Activated naive CD8-positive, alpha-beta T cell treated with anti-CD3 and anti-CD28 coated beads for 36 hours (primary cell): ENCODE data around the gene TUBGCP6. TPM values are rescaled to one million over a fixed set of nuclear protein-coding genes. Genes with fewer than 3 reads are reported as not detected.
"Not testable (repeated sequence)": the region's sequence is repeated elsewhere in the genome, so short reads cannot be mapped to it uniquely, and the experiment has no call there.

Experiments
- DNase-seq: peaks from one replicate; pipeline ENCODE4 v3.0.0; 2021
- H3K27ac Mint-ChIP-seq: one replicate; pipeline ENCODE4 v1.8.0; 2022; ENCODE audit warnings: mild to moderate bottlenecking, moderate library complexity, mixed read lengths
- H3K27me3 Mint-ChIP-seq: one replicate; pipeline ENCODE4 v1.8.0; 2022; ENCODE audit warnings: mild to moderate bottlenecking, mixed read lengths
- H3K36me3 Mint-ChIP-seq: one replicate; pipeline ENCODE4 v1.8.0; 2021; ENCODE audit warnings: mild to moderate bottlenecking, mixed read lengths
- H3K4me1 Mint-ChIP-seq: one replicate; pipeline ENCODE4 v1.8.0; 2021; ENCODE audit warnings: mixed read lengths
- H3K4me3 Mint-ChIP-seq: one replicate; pipeline ENCODE4 v1.8.0; 2022; ENCODE audit warnings: mild to moderate bottlenecking, moderate library complexity, mixed read lengths
- H3K9me3 Mint-ChIP-seq: one replicate; pipeline ENCODE4 v1.8.0; 2022; ENCODE audit warnings: mixed read lengths
- total RNA-seq, 2 experiments: library from RNA; stranded (reverse); gene quantifications; one replicate each; pipeline ENCODE4 v1.2.3, GENCODE V29; 2021

Gene TUBGCP6
- total RNA-seq, 2 experiments from 2014 or later: 38.7 to 41.7 TPM

GRCh38 chr22:50283821-50284220, 39.0 kb upstream of the TUBGCP6 start:
- H3K4me1 Mint-ChIP-seq: no peaks in the 10 kb centered on the region
- H3K9me3 Mint-ChIP-seq: no peaks in the 10 kb centered on the region
- H3K36me3 Mint-ChIP-seq: peaks cover 1% of the 10 kb centered on the region
- H3K27ac Mint-ChIP-seq: no peak overlapping the region
- no peak overlapping the region for H3K4me3 Mint-ChIP-seq
- no peaks in the 10 kb centered on the region for H3K27me3 Mint-ChIP-seq
- no peak for DNase-seq

GRCh38 chr22:50282361-50283155, 37.7 kb upstream of the TUBGCP6 start:
- Mint-ChIP-seq H3K27ac (no peak overlapping the region), H3K4me1 (no peaks in the 10 kb centered on the region), H3K4me3 (no peak overlapping the region), H3K9me3 (no peaks in the 10 kb centered on the region), H3K27me3 (no peaks in the 10 kb centered on the region), H3K36me3 (peaks cover 1% of the 10 kb centered on the region)
- DNase-seq: no peak

GRCh38 chr22:50281957-50282356, 37.1 kb upstream of the TUBGCP6 start:
- no peaks in the 10 kb centered on the region for H3K4me1 Mint-ChIP-seq
- H3K27ac Mint-ChIP-seq: no peak overlapping the region
- no peaks in the 10 kb centered on the region for H3K27me3 Mint-ChIP-seq
- H3K36me3 Mint-ChIP-seq: peaks cover 1% of the 10 kb centered on the region
- H3K9me3 Mint-ChIP-seq: no peaks in the 10 kb centered on the region
- no peak overlapping the region for H3K4me3 Mint-ChIP-seq
- DNase-seq: no peak

GRCh38 chr22:50281384-50281760, 36.5 kb upstream of the TUBGCP6 start:
- H3K9me3 Mint-ChIP-seq: no peaks in the 10 kb centered on the region
- H3K27me3 Mint-ChIP-seq: no peaks in the 10 kb centered on the region
- no peak for DNase-seq
- H3K27ac Mint-ChIP-seq: no peak overlapping the region
- no peaks in the 10 kb centered on the region for H3K4me1 Mint-ChIP-seq
- peaks cover 1% of the 10 kb centered on the region for H3K36me3 Mint-ChIP-seq
- H3K4me3 Mint-ChIP-seq: no peak overlapping the region

GRCh38 chr22:50280708-50281383, 36.0 kb upstream of the TUBGCP6 start:
- no peak for DNase-seq
- no peaks in the 10 kb centered on the region for H3K27me3 Mint-ChIP-seq
- H3K27ac Mint-ChIP-seq: no peak overlapping the region
- no peaks in the 10 kb centered on the region for H3K4me1 Mint-ChIP-seq
- H3K9me3 Mint-ChIP-seq: no peaks in the 10 kb centered on the region
- no peak overlapping the region for H3K4me3 Mint-ChIP-seq
- peaks cover 1% of the 10 kb centered on the region for H3K36me3 Mint-ChIP-seq

- Mint-ChIP-seq H3K4me3 (no peak overlapping the region), H3K4me1 (no peaks in the 10 kb centered on the region), H3K9me3 (no peaks in the 10 kb centered on the region), H3K27me3 (no peaks in the 10 kb centered on the region), H3K36me3 (peaks cover 1% of the 10 kb centered on the region), H3K27ac (no peak overlapping the region)
- DNase-seq: no peak
Measured at GRCh38 chr22:50280022-50280707, 35.3 kb upstream of the TUBGCP6 start.

GRCh38 chr22:50278956-50279619, 34.3 kb upstream of the TUBGCP6 start:
- H3K27ac Mint-ChIP-seq: no peak overlapping the region
- no peak for DNase-seq
- H3K4me3 Mint-ChIP-seq: no peak overlapping the region
- H3K4me1 Mint-ChIP-seq: no peaks in the 10 kb centered on the region
- peaks cover 2% of the 10 kb centered on the region for H3K36me3 Mint-ChIP-seq
- H3K27me3 Mint-ChIP-seq: peaks cover 1% of the 10 kb centered on the region
- no peaks in the 10 kb centered on the region for H3K9me3 Mint-ChIP-seq

GRCh38 chr22:50278461-50278860, 33.6 kb upstream of the TUBGCP6 start:
- no peak for DNase-seq
- no peaks in the 10 kb centered on the region for H3K9me3 Mint-ChIP-seq
- peaks cover 2% of the 10 kb centered on the region for H3K4me1 Mint-ChIP-seq
- peaks cover 3% of the 10 kb centered on the region for H3K36me3 Mint-ChIP-seq
- H3K4me3 Mint-ChIP-seq: no peak overlapping the region
- H3K27me3 Mint-ChIP-seq: peaks cover 6% of the 10 kb centered on the region
- no peak overlapping the region for H3K27ac Mint-ChIP-seq

- DNase-seq: no peak
- Mint-ChIP-seq H3K4me1 (peaks cover 2% of the 10 kb centered on the region), H3K27ac (no peak overlapping the region), H3K9me3 (no peaks in the 10 kb centered on the region), H3K36me3 (peaks cover 3% of the 10 kb centered on the region), H3K4me3 (no peak overlapping the region), H3K27me3 (peaks cover 8% of the 10 kb centered on the region)
Measured at GRCh38 chr22:50277761-50278160, 32.9 kb upstream of the TUBGCP6 start.

- no peak overlapping the region for H3K27ac Mint-ChIP-seq
- peaks cover 2% of the 10 kb centered on the region for H3K4me1 Mint-ChIP-seq
Measured at GRCh38 chr22:50276143-50276542, 31.3 kb upstream of the TUBGCP6 start.

GRCh38 chr22:50275181-50276055, 30.6 kb upstream of the TUBGCP6 start:
- H3K27me3 Mint-ChIP-seq: peaks cover 16% of the 10 kb centered on the region
- no peak overlapping the region for H3K27ac Mint-ChIP-seq
- DNase-seq: no peak
- H3K4me3 Mint-ChIP-seq: no peak overlapping the region
- H3K4me1 Mint-ChIP-seq: peaks cover 2% of the 10 kb centered on the region
- H3K9me3 Mint-ChIP-seq: no peaks in the 10 kb centered on the region
- peaks cover 2% of the 10 kb centered on the region for H3K36me3 Mint-ChIP-seq

More at GRCh38 chr22:50276143-50276542, 31.3 kb upstream of the TUBGCP6 start:
- H3K36me3 Mint-ChIP-seq: peaks cover 3% of the 10 kb centered on the region
- H3K4me3 Mint-ChIP-seq: no peak overlapping the region
- peak; percentile 63 for DNase-seq
- peaks cover 15% of the 10 kb centered on the region for H3K27me3 Mint-ChIP-seq
- H3K9me3 Mint-ChIP-seq: no peaks in the 10 kb centered on the region

GRCh38 chr22:50274771-50275170, 29.9 kb upstream of the TUBGCP6 start:
- H3K4me3 Mint-ChIP-seq: no peak overlapping the region
- no peaks in the 10 kb centered on the region for H3K9me3 Mint-ChIP-seq
- H3K27me3 Mint-ChIP-seq: peaks cover 16% of the 10 kb centered on the region
- H3K4me1 Mint-ChIP-seq: peaks cover 2% of the 10 kb centered on the region
- DNase-seq: no peak
- H3K36me3 Mint-ChIP-seq: peaks cover 2% of the 10 kb centered on the region
- no peak overlapping the region for H3K27ac Mint-ChIP-seq

GRCh38 chr22:50274311-50274710, 29.5 kb upstream of the TUBGCP6 start:
- no peak overlapping the region for H3K27ac Mint-ChIP-seq
- peaks cover 16% of the 10 kb centered on the region for H3K27me3 Mint-ChIP-seq
- H3K4me1 Mint-ChIP-seq: peaks cover 3% of the 10 kb centered on the region
- no peak overlapping the region for H3K4me3 Mint-ChIP-seq
- peaks cover 2% of the 10 kb centered on the region for H3K36me3 Mint-ChIP-seq
- no peaks in the 10 kb centered on the region for H3K9me3 Mint-ChIP-seq
- peak; percentile 46 for DNase-seq

- H3K4me1 Mint-ChIP-seq, H3K9me3 Mint-ChIP-seq, H3K36me3 Mint-ChIP-seq, DNase-seq, H3K27ac Mint-ChIP-seq, H3K4me3 Mint-ChIP-seq: not testable (repeated sequence)
- peaks cover 16% of the 10 kb centered on the region for H3K27me3 Mint-ChIP-seq
Measured at GRCh38 chr22:50273781-50274180, 29.0 kb upstream of the TUBGCP6 start.
